Glutamatergic neuron (in vitro differentiated cells): ENCODE results near the gene PPP1R37. TPM values are rescaled to one million over a fixed set of nuclear protein-coding genes. Genes with fewer than 3 reads are reported as not detected.

Source experiments
- DNase-seq: peaks from one replicate; pipeline ENCODE4 v3.0.0; 2022
- H3K27ac Mint-ChIP-seq: one replicate; pipeline ENCODE4 v1.8.0; 2020; ENCODE audit warnings: mild to moderate bottlenecking, mixed read lengths, inconsistent platforms; ENCODE audit not compliant: unreplicated experiment
- H3K27me3 Mint-ChIP-seq: one replicate; pipeline ENCODE4 v1.8.0; 2020; ENCODE audit warnings: mild to moderate bottlenecking, moderate library complexity, mixed read lengths, inconsistent platforms; ENCODE audit not compliant: unreplicated experiment
- H3K36me3 Mint-ChIP-seq: one replicate; pipeline ENCODE4 v1.8.0; 2020; ENCODE audit warnings: mild to moderate bottlenecking, mixed read lengths, inconsistent platforms; ENCODE audit not compliant: unreplicated experiment
- H3K4me1 Mint-ChIP-seq: one replicate; pipeline ENCODE4 v1.8.0; 2020; ENCODE audit warnings: mild to moderate bottlenecking, low read depth, mixed read lengths, inconsistent platforms; ENCODE audit not compliant: unreplicated experiment
- H3K4me3 Mint-ChIP-seq: one replicate; pipeline ENCODE4 v1.8.0; 2020; ENCODE audit warnings: mild to moderate bottlenecking, mixed read lengths, inconsistent platforms; ENCODE audit not compliant: unreplicated experiment
- H3K9me3 Mint-ChIP-seq: one replicate; pipeline ENCODE4 v1.8.0; 2020; ENCODE audit warnings: mild to moderate bottlenecking, moderate library complexity, mixed read lengths, inconsistent platforms; ENCODE audit not compliant: unreplicated experiment
- total RNA-seq: library from RNA; stranded (reverse); fragmentation: NEBNext Ultra II Directional; extraction: Animal tissue kit (Norgen Biotek cat#: 25700); gene quantifications from one replicate; pipeline ENCODE4 v1.2.1, GENCODE V29; 2021; ENCODE audit not compliant: unreplicated experiment
- TF ChIP-seq, protein P1 (sequence below): fragments of 200-600 bp; sonication (generic); IDR thresholded peaks from one replicate; pipeline ENCODE4 v1.5.0; 2021; ENCODE audit not compliant: partially characterized antibody, unreplicated experiment

The PPP1R37 gene
- total RNA-seq, 1 donor from 2014 or later: 49.5 TPM

DNA sequence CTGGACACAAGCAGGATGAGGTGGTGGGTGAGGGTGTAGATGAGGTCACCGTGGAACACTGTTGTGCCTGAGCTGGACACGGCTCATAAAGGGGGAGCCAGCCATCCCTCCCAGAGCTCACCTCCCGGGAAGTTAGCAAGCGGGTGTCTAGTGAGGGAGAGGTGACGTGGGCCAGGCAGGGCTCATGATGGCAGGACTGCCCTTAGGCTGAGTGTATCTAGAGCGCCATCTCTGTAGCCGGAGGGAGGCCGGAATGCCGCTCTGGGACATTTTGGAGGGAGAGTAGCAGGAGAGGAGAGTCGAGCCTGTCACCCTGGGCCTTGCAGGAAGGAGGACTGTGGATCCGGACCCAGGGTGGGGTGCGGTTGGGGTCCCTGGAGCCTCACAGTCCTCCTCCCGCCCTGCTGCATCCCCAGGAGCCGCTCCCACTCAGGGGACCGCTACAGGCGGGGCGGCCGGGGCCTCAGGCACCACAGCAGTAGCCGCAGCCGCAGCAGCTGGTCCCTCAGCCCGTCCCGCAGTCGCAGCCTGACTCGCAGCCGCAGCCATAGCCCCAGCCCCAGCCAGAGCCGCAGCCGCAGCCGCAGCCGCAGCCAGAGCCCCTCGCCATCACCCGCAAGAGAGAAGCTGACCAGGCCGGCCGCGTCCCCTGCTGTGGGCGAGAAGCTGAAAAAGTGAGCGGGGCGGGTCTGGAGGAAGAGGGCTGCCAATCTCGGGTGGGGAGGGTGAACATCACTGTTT, 25.9 kb upstream of the PPP1R37 start:
- Mint-ChIP-seq H3K27ac (peak overlapping the region; percentile 68), H3K4me3 (no peak overlapping the region), H3K27me3 (peaks cover 9% of the 10 kb centered on the region), H3K4me1 (peaks cover 4% of the 10 kb centered on the region), H3K9me3 (peaks cover 12% of the 10 kb centered on the region), H3K36me3 (no peaks in the 10 kb centered on the region)
- TF ChIP-seq, protein P1, sequence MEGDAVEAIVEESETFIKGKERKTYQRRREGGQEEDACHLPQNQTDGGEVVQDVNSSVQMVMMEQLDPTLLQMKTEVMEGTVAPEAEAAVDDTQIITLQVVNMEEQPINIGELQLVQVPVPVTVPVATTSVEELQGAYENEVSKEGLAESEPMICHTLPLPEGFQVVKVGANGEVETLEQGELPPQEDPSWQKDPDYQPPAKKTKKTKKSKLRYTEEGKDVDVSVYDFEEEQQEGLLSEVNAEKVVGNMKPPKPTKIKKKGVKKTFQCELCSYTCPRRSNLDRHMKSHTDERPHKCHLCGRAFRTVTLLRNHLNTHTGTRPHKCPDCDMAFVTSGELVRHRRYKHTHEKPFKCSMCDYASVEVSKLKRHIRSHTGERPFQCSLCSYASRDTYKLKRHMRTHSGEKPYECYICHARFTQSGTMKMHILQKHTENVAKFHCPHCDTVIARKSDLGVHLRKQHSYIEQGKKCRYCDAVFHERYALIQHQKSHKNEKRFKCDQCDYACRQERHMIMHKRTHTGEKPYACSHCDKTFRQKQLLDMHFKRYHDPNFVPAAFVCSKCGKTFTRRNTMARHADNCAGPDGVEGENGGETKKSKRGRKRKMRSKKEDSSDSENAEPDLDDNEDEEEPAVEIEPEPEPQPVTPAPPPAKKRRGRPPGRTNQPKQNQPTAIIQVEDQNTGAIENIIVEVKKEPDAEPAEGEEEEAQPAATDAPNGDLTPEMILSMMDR: no peak
- no peak for DNase-seq

DNA sequence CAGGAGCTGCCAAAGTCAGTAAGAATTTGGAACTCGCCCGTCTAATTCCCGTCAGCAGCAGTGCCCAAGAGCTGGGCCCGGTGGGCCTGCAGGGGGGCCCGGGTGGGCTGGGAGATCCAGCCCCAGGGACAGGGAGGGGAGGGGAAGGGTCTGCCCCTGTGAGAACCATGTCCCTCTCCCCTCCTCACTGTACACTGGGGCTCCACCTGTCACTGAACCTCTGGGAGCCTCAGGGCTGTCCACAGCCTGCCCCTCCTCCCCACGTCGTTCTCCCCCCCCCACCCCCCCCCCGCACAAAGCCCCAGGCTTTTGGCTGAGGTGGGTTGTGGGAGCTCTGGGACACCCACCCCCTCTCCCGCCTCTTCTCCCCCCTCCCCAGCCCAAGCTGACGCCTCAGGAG, 24.9 kb upstream of the PPP1R37 start:
- peaks cover 15% of the 10 kb centered on the region for H3K9me3 Mint-ChIP-seq
- peaks cover 6% of the 10 kb centered on the region for H3K27me3 Mint-ChIP-seq
- TF ChIP-seq, protein P1: no peak
- H3K4me3 Mint-ChIP-seq: no peak overlapping the region
- H3K27ac Mint-ChIP-seq: no peak overlapping the region
- no peak for DNase-seq
- no peaks in the 10 kb centered on the region for H3K36me3 Mint-ChIP-seq
- peaks cover 4% of the 10 kb centered on the region for H3K4me1 Mint-ChIP-seq

DNA sequence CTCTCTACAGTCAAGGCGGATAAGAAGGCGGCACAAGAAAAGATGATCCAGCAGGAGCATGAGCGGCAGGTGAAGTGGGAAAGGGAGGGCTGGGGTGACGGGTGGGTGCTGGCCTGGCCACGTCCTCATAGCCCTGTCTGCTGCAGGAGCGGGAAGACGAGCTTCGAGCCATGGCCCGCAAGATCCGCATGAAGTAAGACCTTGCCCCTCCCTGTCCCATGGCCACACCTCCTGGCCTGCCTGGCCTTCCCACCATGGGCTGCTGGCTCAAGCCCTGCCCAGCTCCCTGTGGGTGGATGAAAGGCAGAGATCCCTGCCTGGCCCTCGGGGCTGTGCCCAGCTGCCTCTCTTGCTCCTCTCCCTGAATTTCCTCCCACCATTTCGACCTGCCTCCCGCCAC, 23.9 kb upstream of the PPP1R37 start:
- peak; percentile 46 for DNase-seq
- Mint-ChIP-seq H3K9me3 (peaks cover 15% of the 10 kb centered on the region), H3K27ac (peak overlapping the region; percentile 62), H3K36me3 (no peaks in the 10 kb centered on the region), H3K27me3 (peaks cover 6% of the 10 kb centered on the region), H3K4me3 (no peak overlapping the region), H3K4me1 (peaks cover 4% of the 10 kb centered on the region)
- TF ChIP-seq, protein P1: no peak

DNA sequence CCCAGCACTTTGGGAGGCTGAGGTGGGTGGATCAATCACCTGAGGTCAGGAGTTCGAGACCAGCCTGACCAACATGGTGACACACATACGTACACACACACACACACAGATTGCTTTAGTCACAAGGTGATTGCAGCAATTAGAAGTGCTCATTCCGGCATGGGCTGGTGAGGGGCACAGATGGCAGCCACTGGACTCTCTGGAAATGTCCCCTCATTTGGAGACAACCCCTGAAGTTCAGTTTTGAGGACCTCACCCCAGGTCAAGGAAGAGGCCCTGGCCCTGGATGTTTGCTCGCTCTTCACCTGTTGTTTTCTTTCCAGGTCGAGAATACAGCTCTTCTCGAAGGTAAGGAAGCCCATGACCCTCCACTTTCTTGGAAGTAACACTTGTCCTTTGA, 22.8 kb upstream of the PPP1R37 start:
- Mint-ChIP-seq H3K36me3 (no peaks in the 10 kb centered on the region), H3K4me3 (peak overlapping the region; percentile 38), H3K9me3 (peaks cover 13% of the 10 kb centered on the region), H3K27me3 (peaks cover 8% of the 10 kb centered on the region), H3K27ac (peak overlapping the region; percentile 43), H3K4me1 (peaks cover 10% of the 10 kb centered on the region)
- TF ChIP-seq, protein P1: no peak
- no peak for DNase-seq

DNA sequence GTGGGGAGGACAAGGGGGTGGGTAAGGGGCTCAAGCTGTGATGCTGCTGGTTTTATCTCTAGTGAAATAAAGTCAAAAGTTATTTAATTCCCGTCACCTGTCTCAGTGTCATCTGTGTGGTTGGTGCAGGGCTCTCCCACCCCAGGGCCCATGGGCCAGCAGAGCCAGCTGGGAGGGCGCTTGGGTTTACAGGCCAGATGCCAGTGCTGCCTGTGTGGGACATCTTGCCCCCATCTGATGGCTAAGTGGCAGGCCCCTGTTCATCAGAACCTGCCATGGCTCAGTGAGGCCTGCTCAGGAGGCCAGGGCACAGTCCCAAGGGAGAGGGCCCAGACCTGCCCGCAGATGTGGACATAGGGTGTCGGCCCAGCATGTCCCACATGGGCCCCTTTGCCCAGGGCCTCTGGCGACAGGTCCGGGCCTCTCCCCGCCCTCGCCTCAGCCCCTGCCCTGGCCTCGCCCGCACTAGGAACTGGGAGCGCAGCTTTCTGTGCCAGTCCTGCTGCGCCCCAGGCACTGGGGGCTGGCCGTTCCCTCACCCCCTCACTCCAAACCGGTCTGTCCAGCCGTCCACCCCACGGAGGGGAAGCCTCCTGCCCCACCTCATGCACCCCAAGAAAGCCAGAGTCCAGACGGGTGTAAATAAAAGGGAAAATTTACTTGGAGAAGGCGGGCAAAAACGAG, 22.0 kb upstream of the PPP1R37 start:
- TF ChIP-seq, protein P1: no peak
- no peak for DNase-seq
- Mint-ChIP-seq H3K27ac (no peak overlapping the region), H3K4me3 (peak overlapping the region; percentile 38), H3K9me3 (peaks cover 13% of the 10 kb centered on the region), H3K27me3 (peaks cover 8% of the 10 kb centered on the region), H3K4me1 (peaks cover 10% of the 10 kb centered on the region), H3K36me3 (no peaks in the 10 kb centered on the region)
